Hepatocyte (in vitro differentiated cells): Measurements from ENCODE around the gene APBA3. TPM values are rescaled to one million over a fixed set of nuclear protein-coding genes. Genes with fewer than 3 reads are reported as not detected.

Experiments used
- DNase-seq: peaks from one replicate; pipeline ENCODE4 v3.0.0-alpha.2; 2016; ENCODE audit warnings: low spot score
- H2AFZ ChIP-seq: fragments of 200-600 bp; sonication (generic); 2 replicates; pipeline ENCODE4 v1.6.0; 2016; ENCODE audit warnings: antibody characterized with exemption, mild to moderate bottlenecking
- H3K27ac ChIP-seq: fragments of 200-600 bp; sonication (generic); 2 replicates; pipeline ENCODE4 v1.5.1; 2016; ENCODE audit warnings: mild to moderate bottlenecking
- H3K27me3 ChIP-seq: fragments of 200-600 bp; sonication (generic); 2 replicates; pipeline ENCODE4 v1.6.1; 2016
- H3K36me3 ChIP-seq: fragments of 200-600 bp; sonication (generic); replicated peaks from 2 replicates; pipeline ENCODE4 v1.5.1; 2016; ENCODE audit warnings: low read depth; ENCODE audit not compliant: insufficient read depth
- H3K4me1 ChIP-seq: fragments of 200-600 bp; sonication (generic); 2 replicates; pipeline ENCODE4 v1.5.1; 2016; ENCODE audit warnings: mild to moderate bottlenecking, moderate library complexity; ENCODE audit not compliant: insufficient read depth
- H3K4me2 ChIP-seq: fragments of 200-600 bp; sonication (generic); 2 replicates; pipeline ENCODE4 v1.6.0; 2016
- H3K4me3 ChIP-seq: fragments of 200-600 bp; sonication (generic); 2 replicates; pipeline ENCODE4 v1.5.1; 2016; ENCODE audit warnings: mild to moderate bottlenecking
- H3K79me2 ChIP-seq: fragments of 200-600 bp; sonication (generic); 2 replicates; pipeline ENCODE4 v1.6.0; 2017; ENCODE audit warnings: mild to moderate bottlenecking
- H3K9me2 ChIP-seq: fragments of 200-600 bp; sonication (generic); replicated peaks from 2 replicates; pipeline ENCODE4 v1.6.0; 2017; ENCODE audit warnings: mild to moderate bottlenecking; ENCODE audit not compliant: insufficient read depth
- H3K9me3 ChIP-seq: fragments of 200-600 bp; sonication (generic); 2 replicates; pipeline ENCODE4 v1.5.1; 2016; ENCODE audit warnings: low read depth, mild to moderate bottlenecking
- H4K20me1 ChIP-seq: fragments of 200-600 bp; sonication (generic); 2 replicates; pipeline ENCODE4 v1.6.0; 2016; ENCODE audit warnings: mild to moderate bottlenecking; ENCODE audit not compliant: insufficient read depth, poor library complexity, severe bottlenecking
- EZH2 ChIP-seq: fragments of 200-600 bp; sonication (generic); IDR thresholded peaks from 2 replicates; pipeline ENCODE4 v1.6.1; 2016; ENCODE audit warnings: antibody characterized with exemption, mild to moderate bottlenecking, borderline replicate concordance
- EZH2phosphoT487 ChIP-seq: fragments of 200-600 bp; sonication (generic); IDR thresholded peaks from one replicate; pipeline ENCODE4 v1.6.1; 2018; ENCODE audit warnings: antibody characterized with exemption, mild to moderate bottlenecking, low read depth, moderate library complexity; ENCODE audit not compliant: unreplicated experiment, severe bottlenecking
- WGBS: methylation state at CpG from one replicate; pipeline ENCODE4 v1.1.6; 2016; ENCODE audit warnings: low lambda C conversion rate; ENCODE audit errors: missing lambda C conversion rate; 5-methylcytosine and 5-hydroxymethylcytosine counted together
- polyA plus RNA-seq: library from polyadenylated mRNA; unstranded; fragments of >200 nt; fragmentation: Nextera tagmentation; extraction: Ambion mirVana; gene quantifications from 2 replicates; pipeline ENCODE4 v1.2.1, GENCODE V29; 2016
- total RNA-seq: library from RNA; depleted of rRNA; stranded (reverse); fragments of >200 nt; gene quantifications from 2 replicates; pipeline ENCODE4 v1.2.3, GENCODE V29; 2014
- TF ChIP-seq, protein P1 (sequence below): fragments of 200-600 bp; sonication (generic); IDR thresholded peaks from 2 replicates; pipeline ENCODE4 v1.5.1; 2016; ENCODE audit warnings: antibody characterized with exemption, mild to moderate bottlenecking; ENCODE audit not compliant: poor library complexity

Gene APBA3
- total and polyA plus RNA-seq, 2 experiments from 2014 or later, result 20.7 to 25.5 TPM

DNA sequence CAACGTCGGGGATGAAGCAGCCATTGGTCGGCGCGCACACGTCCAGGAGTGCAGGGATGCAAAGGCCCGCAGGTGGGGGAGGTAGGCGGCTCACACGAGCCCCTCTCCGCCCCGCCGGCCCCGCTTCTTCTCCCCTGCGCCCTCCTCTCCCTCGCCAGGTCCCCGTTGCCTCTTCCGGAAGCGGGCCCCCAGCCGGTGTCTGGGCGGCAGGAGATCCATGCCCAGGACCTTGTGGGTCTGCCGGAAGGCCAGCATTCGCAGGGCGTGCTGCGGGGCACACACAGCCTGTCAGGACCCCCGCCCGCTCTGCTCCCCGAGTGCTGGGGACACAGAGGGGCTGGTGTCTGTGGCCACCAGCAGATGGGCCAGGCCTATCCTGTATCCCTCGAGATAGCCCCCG is 44.4 kb upstream of the APBA3 start:
- no peak overlapping the region for H3K4me2 ChIP-seq
- H4K20me1 ChIP-seq, result no peaks in the 10 kb centered on the region
- H3K9me3 ChIP-seq, result no peaks in the 10 kb centered on the region
- H3K79me2 ChIP-seq, result no peaks in the 10 kb centered on the region
- no peak overlapping the region for H3K27ac ChIP-seq
- no peaks in the 10 kb centered on the region for H3K4me1 ChIP-seq
- TF ChIP-seq EZH2phosphoT487, result no peak
- TF ChIP-seq, protein P1, sequence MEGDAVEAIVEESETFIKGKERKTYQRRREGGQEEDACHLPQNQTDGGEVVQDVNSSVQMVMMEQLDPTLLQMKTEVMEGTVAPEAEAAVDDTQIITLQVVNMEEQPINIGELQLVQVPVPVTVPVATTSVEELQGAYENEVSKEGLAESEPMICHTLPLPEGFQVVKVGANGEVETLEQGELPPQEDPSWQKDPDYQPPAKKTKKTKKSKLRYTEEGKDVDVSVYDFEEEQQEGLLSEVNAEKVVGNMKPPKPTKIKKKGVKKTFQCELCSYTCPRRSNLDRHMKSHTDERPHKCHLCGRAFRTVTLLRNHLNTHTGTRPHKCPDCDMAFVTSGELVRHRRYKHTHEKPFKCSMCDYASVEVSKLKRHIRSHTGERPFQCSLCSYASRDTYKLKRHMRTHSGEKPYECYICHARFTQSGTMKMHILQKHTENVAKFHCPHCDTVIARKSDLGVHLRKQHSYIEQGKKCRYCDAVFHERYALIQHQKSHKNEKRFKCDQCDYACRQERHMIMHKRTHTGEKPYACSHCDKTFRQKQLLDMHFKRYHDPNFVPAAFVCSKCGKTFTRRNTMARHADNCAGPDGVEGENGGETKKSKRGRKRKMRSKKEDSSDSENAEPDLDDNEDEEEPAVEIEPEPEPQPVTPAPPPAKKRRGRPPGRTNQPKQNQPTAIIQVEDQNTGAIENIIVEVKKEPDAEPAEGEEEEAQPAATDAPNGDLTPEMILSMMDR, result no peak
- no peak for TF ChIP-seq EZH2
- DNase-seq, result no peak
- H3K36me3 ChIP-seq, result no peaks in the 10 kb centered on the region
- no peak overlapping the region for H2AFZ ChIP-seq
- H3K9me2 ChIP-seq, result no peaks in the 10 kb centered on the region
- WGBS, result 92% methylated on average over 22 of the region's 29 CpGs
- H3K27me3 ChIP-seq, result peaks cover 18% of the 10 kb centered on the region
- no peak overlapping the region for H3K4me3 ChIP-seq

GRCh38 chr19:3804429-3804828 is 42.9 kb upstream of the APBA3 start:
- DNase-seq, result no peak
- Histone ChIP-seq H2AFZ (no peak overlapping the region), H3K4me1 (no peaks in the 10 kb centered on the region), H4K20me1 (no peaks in the 10 kb centered on the region), H3K36me3 (no peaks in the 10 kb centered on the region), H3K9me2 (no peaks in the 10 kb centered on the region), H3K4me3 (no peak overlapping the region), H3K4me2 (no peak overlapping the region), H3K79me2 (no peaks in the 10 kb centered on the region), H3K27me3 (peaks cover 29% of the 10 kb centered on the region), H3K9me3 (no peaks in the 10 kb centered on the region), H3K27ac (no peak overlapping the region)
- WGBS, result 85% methylated on average over 12 of the region's 13 CpGs
- TF ChIP-seq, protein P1, result no peak
- TF ChIP-seq EZH2phosphoT487, result no peak
- TF ChIP-seq EZH2, result no peak

- 92% methylated on average over 10 of the region's 10 CpGs for WGBS
- Histone ChIP-seq H2AFZ (no peak overlapping the region), H3K9me3 (no peaks in the 10 kb centered on the region), H3K27me3 (peaks cover 34% of the 10 kb centered on the region), H3K9me2 (no peaks in the 10 kb centered on the region), H3K4me2 (no peak overlapping the region), H4K20me1 (no peaks in the 10 kb centered on the region), H3K4me1 (no peaks in the 10 kb centered on the region), H3K27ac (no peak overlapping the region), H3K79me2 (no peaks in the 10 kb centered on the region), H3K4me3 (no peak overlapping the region), H3K36me3 (no peaks in the 10 kb centered on the region)
- no peak for DNase-seq
- TF ChIP-seq EZH2phosphoT487, result no peak
Observed at GRCh38 chr19:3803986-3804385, 42.5 kb upstream of the APBA3 start.

GRCh38 chr19:3803114-3803888 is 41.8 kb upstream of the APBA3 start:
- Histone ChIP-seq H3K4me2 (no peak overlapping the region), H3K36me3 (no peaks in the 10 kb centered on the region), H3K79me2 (no peaks in the 10 kb centered on the region), H3K27me3 (peaks cover 35% of the 10 kb centered on the region), H2AFZ (no peak overlapping the region), H3K27ac (no peak overlapping the region), H3K4me3 (no peak overlapping the region), H3K4me1 (no peaks in the 10 kb centered on the region), H3K9me3 (no peaks in the 10 kb centered on the region), H4K20me1 (no peaks in the 10 kb centered on the region), H3K9me2 (no peaks in the 10 kb centered on the region)
- 86% methylated on average over 21 of the region's 24 CpGs for WGBS
- no peak for TF ChIP-seq EZH2phosphoT487
- TF ChIP-seq, protein P1, result no peak
- TF ChIP-seq EZH2, result no peak
- no peak for DNase-seq
